H9 (cell line): ENCODE data around the gene OR10H2. TPM values are rescaled to one million over a fixed set of nuclear protein-coding genes. Genes with fewer than 3 reads are reported as not detected.

Experiments
- DNase-seq: peaks from one replicate; pipeline ENCODE4 v3.0.0-alpha.2; 2017
- H2AFZ ChIP-seq: one replicate; pipeline ENCODE4 v1.6.1; 2013; ENCODE audit warnings: mild to moderate bottlenecking, low read length, control low read depth, moderate library complexity
- H2AK5ac ChIP-seq: 2 replicates; pipeline ENCODE4 v1.6.1; 2013; ENCODE audit warnings: low read length, control low read depth, mixed read lengths; ENCODE audit not compliant: insufficient read length
- H2BK120ac ChIP-seq: one replicate; pipeline ENCODE4 v1.6.1; 2013; ENCODE audit warnings: low read depth, mild to moderate bottlenecking, low read length, control low read depth, inconsistent platforms; ENCODE audit not compliant: poor library complexity, severe bottlenecking
- H2BK12ac ChIP-seq: 2 replicates; pipeline ENCODE4 v1.6.1; 2013; ENCODE audit warnings: low read length, control low read depth, mixed read lengths, low read depth; ENCODE audit not compliant: insufficient read length
- H2BK15ac ChIP-seq: 2 replicates; pipeline ENCODE4 v1.6.1; 2013; ENCODE audit warnings: low read depth, low read length, control low read depth
- H2BK20ac ChIP-seq: one replicate; pipeline ENCODE4 v1.6.1; 2013; ENCODE audit warnings: low read depth, mild to moderate bottlenecking, low read length, control low read depth, inconsistent platforms; ENCODE audit not compliant: poor library complexity, severe bottlenecking
- H2BK5ac ChIP-seq: 2 replicates; pipeline ENCODE4 v1.6.1; 2013; ENCODE audit warnings: low read length, control low read depth, mixed read lengths; ENCODE audit not compliant: insufficient read length
- H3K14ac ChIP-seq: 2 replicates; pipeline ENCODE4 v1.6.1; 2013; ENCODE audit warnings: low read length, control low read depth; ENCODE audit not compliant: insufficient read depth
- H3K18ac ChIP-seq: 2 replicates; pipeline ENCODE4 v1.6.1; 2013; ENCODE audit warnings: low read depth, mild to moderate bottlenecking, mixed read lengths, low read length, control low read depth; ENCODE audit not compliant: insufficient read length
- H3K23ac ChIP-seq: 2 replicates; pipeline ENCODE4 v1.6.1; 2013; ENCODE audit warnings: low read length, control low read depth, mixed read lengths, low read depth; ENCODE audit not compliant: insufficient read length
- H3K23me2 ChIP-seq: 2 replicates; pipeline ENCODE4 v1.6.1; 2013; ENCODE audit warnings: low read depth, mild to moderate bottlenecking, mixed read lengths, low read length, control low read depth; ENCODE audit not compliant: insufficient read length, poor library complexity, severe bottlenecking
- H3K27ac ChIP-seq: 2 replicates; pipeline ENCODE4 v1.5.1; 2013; ENCODE audit warnings: low read length, control low read depth, mixed read lengths, low read depth; ENCODE audit not compliant: insufficient read length
- H3K27me3 ChIP-seq: 2 replicates; pipeline ENCODE4 v1.6.1; 2013; ENCODE audit warnings: low read length, control low read depth, inconsistent platforms; ENCODE audit not compliant: insufficient read depth
- H3K4ac ChIP-seq: 2 replicates; pipeline ENCODE4 v1.6.1; 2013; ENCODE audit warnings: low read depth, mild to moderate bottlenecking, control low read depth, inconsistent platforms, low read length, moderate library complexity
- H3K4me1 ChIP-seq: 2 replicates; pipeline ENCODE4 v1.6.1; 2013; ENCODE audit warnings: low read length, control low read depth, inconsistent platforms; ENCODE audit not compliant: insufficient read depth
- H3K4me2 ChIP-seq: 2 replicates; pipeline ENCODE4 v1.6.1; 2013; ENCODE audit warnings: low read length, control low read depth, mixed read lengths; ENCODE audit not compliant: insufficient read length, insufficient read depth
- H3K56ac ChIP-seq: 2 replicates; pipeline ENCODE4 v1.6.1; 2013; ENCODE audit warnings: low read depth, mild to moderate bottlenecking, mixed read lengths, low read length, control low read depth; ENCODE audit not compliant: insufficient read length
- H3K79me1 ChIP-seq: 2 replicates; pipeline ENCODE4 v1.6.1; 2013; ENCODE audit warnings: low read depth, mild to moderate bottlenecking, moderate library complexity, low read length, control low read depth, inconsistent platforms; ENCODE audit not compliant: insufficient read depth, poor library complexity, severe bottlenecking
- H3K79me2 ChIP-seq: 2 replicates; pipeline ENCODE4 v1.6.1; 2013; ENCODE audit warnings: low read length, control low read depth, inconsistent platforms; ENCODE audit not compliant: insufficient read depth
- H3K9ac ChIP-seq: 2 replicates; pipeline ENCODE4 v1.6.1; 2013; ENCODE audit warnings: low read length, control low read depth, mixed read lengths; ENCODE audit not compliant: insufficient read length; ENCODE audit errors: extremely low read depth
- H3K9me3 ChIP-seq: one replicate; pipeline ENCODE4 v1.6.1; 2013; ENCODE audit warnings: low read depth, low read length, inconsistent platforms; ENCODE audit not compliant: control insufficient read depth
- H3T11ph ChIP-seq: one replicate; pipeline ENCODE4 v1.6.1; 2013; ENCODE audit warnings: mild to moderate bottlenecking, low read length, control low read depth, inconsistent platforms
- H4K20me1 ChIP-seq: one replicate; pipeline ENCODE4 v1.6.1; 2013; ENCODE audit not compliant: control insufficient read depth, insufficient read length, insufficient read depth
- H4K5ac ChIP-seq: 2 replicates; pipeline ENCODE4 v1.6.1; 2013; ENCODE audit warnings: low read depth, mild to moderate bottlenecking, mixed read lengths, low read length, control low read depth; ENCODE audit not compliant: insufficient read length
- H4K8ac ChIP-seq: replicated peaks from 2 replicates; pipeline ENCODE4 v1.6.1; 2013; ENCODE audit warnings: low read length, control low read depth, mixed read lengths, low read depth; ENCODE audit not compliant: insufficient read length
- H4K91ac ChIP-seq: 2 replicates; pipeline ENCODE4 v1.6.1; 2013; ENCODE audit warnings: low read depth, mild to moderate bottlenecking, moderate library complexity, mixed read lengths, low read length, control low read depth; ENCODE audit not compliant: insufficient read length
- H3K27ac Mint-ChIP-seq, 3 experiments: 2 replicates in 2 of 3; 3 replicates in 1 of 3; pipeline ENCODE4 v1.8.0; 2020 to 2021; ENCODE audit warnings: mixed read lengths in 3 of 3, mild to moderate bottlenecking in 1 of 3, moderate library complexity in 1 of 3
- H3K27me3 Mint-ChIP-seq: 2 replicates; pipeline ENCODE4 v1.8.0; 2021; ENCODE audit warnings: low read depth, mild to moderate bottlenecking, moderate library complexity, mixed read lengths
- H3K36me3 Mint-ChIP-seq, 3 experiments: 2 replicates in 2 of 3; 3 replicates in 1 of 3; pipeline ENCODE4 v1.8.0; 2020 to 2021; ENCODE audit warnings: low read depth in 3 of 3, mixed read lengths in 3 of 3; ENCODE audit not compliant: insufficient read depth in 1 of 3
- H3K4me1 Mint-ChIP-seq, 2 experiments: 2 replicates each; pipeline ENCODE4 v1.8.0; 2020; ENCODE audit warnings: mixed read lengths in 2 of 2
- H3K4me3 Mint-ChIP-seq, 2 experiments: 2 replicates in 1 of 2; 3 replicates in 1 of 2; pipeline ENCODE4 v1.8.0; 2020 to 2021; ENCODE audit warnings: mild to moderate bottlenecking in 2 of 2, mixed read lengths in 2 of 2, moderate library complexity in 1 of 2
- H3K9me3 Mint-ChIP-seq, 2 experiments: 2 replicates in 1 of 2; 3 replicates in 1 of 2; pipeline ENCODE4 v1.8.0; 2020; ENCODE audit warnings: mild to moderate bottlenecking in 2 of 2, mixed read lengths in 2 of 2, moderate library complexity in 1 of 2
- CTCF ChIP-seq: fragments of 200-600 bp; sonication (generic); conservative IDR thresholded peaks from 3 replicates; pipeline ENCODE4 v1.8.0; 2021; ENCODE audit warnings: antibody characterized with exemption, mild to moderate bottlenecking
- WGBS: extraction: QIAGEN DNeasy Blood & Tissue Kit; methylation state at CpG from one replicate; pipeline ENCODE4 v1.1.7; 2013; ENCODE audit warnings: missing lambda C conversion rate, low lambda C conversion rate, mixed read lengths; ENCODE audit not compliant: insufficient read length; ENCODE audit errors: extremely low coverage; 5-methylcytosine and 5-hydroxymethylcytosine counted together
- total RNA-seq: library from RNA; stranded (reverse); gene quantifications from 2 replicates; pipeline ENCODE4 v1.2.1, GENCODE V29; 2021

The OR10H2 gene
- total RNA-seq, 1 experiment from 2014 or later = not detected

DNA sequence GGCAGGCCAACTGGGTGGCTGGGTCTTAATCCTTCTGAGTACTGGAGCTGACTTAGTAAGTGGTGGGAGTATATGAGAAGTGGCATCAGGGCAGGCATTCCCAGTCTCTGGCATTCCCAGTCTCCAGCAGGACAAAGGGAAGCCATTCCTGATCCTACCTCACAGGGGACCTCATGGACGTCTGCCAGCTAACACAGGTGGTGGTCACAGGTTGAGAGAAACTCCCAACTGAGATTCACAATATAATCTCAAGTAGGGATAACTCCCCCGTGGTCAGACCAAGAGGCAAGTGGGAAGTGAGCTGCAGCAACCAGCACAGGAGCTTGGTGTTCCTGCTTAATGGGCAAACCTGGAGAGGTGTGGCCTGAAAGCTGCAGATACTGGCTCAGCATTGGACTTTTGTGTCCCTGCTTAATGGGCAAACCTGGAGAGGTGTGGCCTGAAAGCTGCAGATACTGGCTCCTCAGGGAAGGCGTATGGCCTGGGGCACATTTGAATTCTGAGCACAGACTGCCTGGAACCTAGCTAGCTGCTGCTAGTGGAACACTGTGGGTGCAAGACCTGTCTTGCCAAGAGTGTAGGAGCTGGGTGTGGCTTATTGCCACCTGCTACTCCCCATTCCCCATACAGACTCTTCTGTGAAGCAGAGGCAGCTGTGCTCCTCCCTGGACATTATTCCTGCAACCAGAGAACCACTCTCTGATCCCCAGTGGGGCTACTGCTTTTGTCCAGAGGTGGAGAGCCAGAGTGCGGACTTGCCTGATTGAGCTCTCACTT, 25.9 kb upstream of the OR10H2 start:
- no peak for DNase-seq
- Mint-ChIP-seq H3K9me3 (peaks cover 78 to 90% of the 10 kb centered on the region in 2 experiments), H3K36me3 (peaks cover 4 to 22% (median 12%) of the 10 kb centered on the region in 3 experiments; a peak in 4 of 7 replicates), H3K27me3 (no peaks in the 10 kb centered on the region; the same call in 1 of the 2 replicates), H3K4me3 (no peak overlapping the region), H3K4me1 (no peaks in the 10 kb centered on the region), H3K27ac (no peak overlapping the region)
- Histone ChIP-seq H2AFZ (no peak overlapping the region), H3T11ph (no peak overlapping the region), H2BK15ac (no peak overlapping the region), H4K8ac (no peak overlapping the region), H3K79me1 (no peaks in the 10 kb centered on the region), H4K91ac (no peak overlapping the region), H3K4me2 (no peak overlapping the region), H3K9me3 (peaks cover 69% of the 10 kb centered on the region), H2BK20ac (no peak overlapping the region), H3K79me2 (no peaks in the 10 kb centered on the region), H2AK5ac (no peak overlapping the region), H3K56ac (no peak overlapping the region), H3K18ac (no peak overlapping the region), H2BK5ac (no peak overlapping the region), H3K9ac (no peak overlapping the region), H3K23me2 (no peaks in the 10 kb centered on the region), H4K5ac (no peak overlapping the region), H3K23ac (no peak overlapping the region), H3K27me3 (no peaks in the 10 kb centered on the region), H3K27ac (no peak overlapping the region), H3K4ac (no peak overlapping the region), H2BK120ac (no peak overlapping the region), H3K4me1 (no peaks in the 10 kb centered on the region), H3K14ac (no peak overlapping the region), H2BK12ac (no peak overlapping the region), H4K20me1 (no peaks in the 10 kb centered on the region)
- no CpG with 5 or more reads among the region's 4 CpGs for WGBS
- no peak for TF ChIP-seq CTCF
